Stimulated activated naive B cell treated with anti-CD40 and anti-IgM and Interleukin-4, amounts not matched to agents 10 μg/mL and 1 μg/mL and 100 μg/mL, for 72 hours (primary cell): ENCODE results near the gene SLC24A4.

Experiments
- ATAC-seq, 2 donors: fragments of 150-1000 bp; cut with Tn5 transposase; replicated peaks; 2 replicates each; pipeline ENCODE4 v1.10.0; 2021; ENCODE audit warnings: moderate library complexity in 1 of 2
- DNase-seq: peaks from one replicate; pipeline ENCODE4 v3.0.0; 2021
- H3K27ac Mint-ChIP-seq: one replicate; pipeline ENCODE4 v1.8.0; 2022; ENCODE audit warnings: mild to moderate bottlenecking, mixed read lengths
- H3K27me3 Mint-ChIP-seq, 2 donors: one replicate each; pipeline ENCODE4 v1.8.0; 2022; ENCODE audit warnings: mixed read lengths in 2 of 2
- H3K36me3 Mint-ChIP-seq, 2 donors: one replicate each; pipeline ENCODE4 v1.8.0; 2022; ENCODE audit warnings: mixed read lengths in 2 of 2, mild to moderate bottlenecking in 1 of 2
- H3K4me1 Mint-ChIP-seq, 2 donors: one replicate each; pipeline ENCODE4 v1.8.0; 2022; ENCODE audit warnings: mixed read lengths in 2 of 2, mild to moderate bottlenecking in 1 of 2
- H3K4me3 Mint-ChIP-seq, 2 donors: one replicate each; pipeline ENCODE4 v1.8.0; 2022; ENCODE audit warnings: mild to moderate bottlenecking in 2 of 2, mixed read lengths in 2 of 2, moderate library complexity in 1 of 2
- H3K9me3 Mint-ChIP-seq, 2 donors: one replicate each; pipeline ENCODE4 v1.8.0; 2022; ENCODE audit warnings: mixed read lengths in 2 of 2, mild to moderate bottlenecking in 1 of 2

The SLC24A4 gene

GRCh38 chr14:92516966-92517506 is 194.1 kb downstream of the SLC24A4 start:
- Mint-ChIP-seq H3K4me3 (no peak overlapping the region), H3K27me3 (no peaks in the 10 kb centered on the region), H3K4me1 (peaks cover 25 to 46% of the 10 kb centered on the region in 2 donors), H3K36me3 (peaks cover 8 to 11% of the 10 kb centered on the region in 2 donors), H3K9me3 (peaks cover 0 to 3% of the 10 kb centered on the region in 2 donors), H3K27ac (no peak overlapping the region)
- no peak for DNase-seq
- ATAC-seq: no peak

- ATAC-seq (no peak), DNase-seq (no peak)
- no peak overlapping the region for H3K4me3 Mint-ChIP-seq
- no peaks in the 10 kb centered on the region for H3K27me3 Mint-ChIP-seq
- peaks cover 8 to 11% of the 10 kb centered on the region in 2 donors for H3K36me3 Mint-ChIP-seq
- no peak overlapping the region for H3K27ac Mint-ChIP-seq
- H3K9me3 Mint-ChIP-seq: peaks cover 0 to 3% of the 10 kb centered on the region in 2 donors
- peaks cover 21 to 46% of the 10 kb centered on the region in 2 donors for H3K4me1 Mint-ChIP-seq
Observed at GRCh38 chr14:92517761-92518160, 194.8 kb downstream of the SLC24A4 start.

- Mint-ChIP-seq H3K4me3 (no peak overlapping the region), H3K36me3 (peaks cover 8 to 11% of the 10 kb centered on the region in 2 donors), H3K27ac (peak overlapping the region; percentile 22)
Observed at GRCh38 chr14:92519246-92520101, 196.5 kb downstream of the SLC24A4 start.

GRCh38 chr14:92520102-92521057 is 197.4 kb downstream of the SLC24A4 start:
- Mint-ChIP-seq H3K4me3 (no peak overlapping the region), H3K9me3 (peaks cover 0 to 3% of the 10 kb centered on the region in 2 donors)
- no peak for ATAC-seq

More at GRCh38 chr14:92519246-92520101, 196.5 kb downstream of the SLC24A4 start:
- Mint-ChIP-seq H3K27me3 (no peaks in the 10 kb centered on the region), H3K9me3 (peaks cover 0 to 3% of the 10 kb centered on the region in 2 donors), H3K4me1 (peaks cover 21 to 42% of the 10 kb centered on the region in 2 donors)
- ATAC-seq: no peak
- DNase-seq: no peak

GRCh38 chr14:92521058-92521415 is 198.1 kb downstream of the SLC24A4 start:
- DNase-seq: no peak
- no peaks in the 10 kb centered on the region for H3K27me3 Mint-ChIP-seq
- ATAC-seq: no peak
- H3K4me3 Mint-ChIP-seq: no peak overlapping the region
- H3K27ac Mint-ChIP-seq: no peak overlapping the region
- H3K4me1 Mint-ChIP-seq: peaks cover 19 to 28% of the 10 kb centered on the region in 2 donors
- H3K9me3 Mint-ChIP-seq: peaks cover 0 to 3% of the 10 kb centered on the region in 2 donors
- peaks cover 8 to 11% of the 10 kb centered on the region in 2 donors for H3K36me3 Mint-ChIP-seq

More at GRCh38 chr14:92520102-92521057, 197.4 kb downstream of the SLC24A4 start:
- no peak for DNase-seq
- H3K4me1 Mint-ChIP-seq: peaks cover 22 to 35% of the 10 kb centered on the region in 2 donors
- no peaks in the 10 kb centered on the region for H3K27me3 Mint-ChIP-seq
- no peak overlapping the region for H3K27ac Mint-ChIP-seq
- peaks cover 8 to 11% of the 10 kb centered on the region in 2 donors for H3K36me3 Mint-ChIP-seq

- DNase-seq (no peak), ATAC-seq (no peak)
- Mint-ChIP-seq H3K9me3 (peaks cover 0 to 3% of the 10 kb centered on the region in 2 donors), H3K4me1 (peaks cover 5 to 13% of the 10 kb centered on the region in 2 donors), H3K27ac (no peak overlapping the region), H3K36me3 (peaks cover 9 to 11% of the 10 kb centered on the region in 2 donors), H3K27me3 (no peaks in the 10 kb centered on the region), H3K4me3 (no peak overlapping the region)
Observed at GRCh38 chr14:92523752-92524151, 200.8 kb downstream of the SLC24A4 start.

- Mint-ChIP-seq H3K27ac (no peak overlapping the region), H3K4me1 (peaks cover 0 to 12% of the 10 kb centered on the region in 2 donors)
- ATAC-seq: peak in 1 of 2 donors; percentile 47
Observed at GRCh38 chr14:92524602-92525185, 201.7 kb downstream of the SLC24A4 start.

GRCh38 chr14:92525322-92526095 is 202.5 kb downstream of the SLC24A4 start:
- ATAC-seq: no peak
- Mint-ChIP-seq H3K4me3 (no peak overlapping the region), H3K36me3 (peaks cover 9 to 14% of the 10 kb centered on the region in 2 donors), H3K4me1 (peaks cover 5 to 16% of the 10 kb centered on the region in 2 donors), H3K27me3 (no peaks in the 10 kb centered on the region), H3K9me3 (peaks cover 0 to 3% of the 10 kb centered on the region in 2 donors), H3K27ac (no peak overlapping the region)
- no peak for DNase-seq

More at GRCh38 chr14:92524602-92525185, 201.7 kb downstream of the SLC24A4 start:
- Mint-ChIP-seq H3K27me3 (no peaks in the 10 kb centered on the region), H3K4me3 (no peak overlapping the region), H3K36me3 (peaks cover 9 to 11% of the 10 kb centered on the region in 2 donors), H3K9me3 (peaks cover 0 to 3% of the 10 kb centered on the region in 2 donors)
- DNase-seq: no peak

- H3K4me3 Mint-ChIP-seq: no peak overlapping the region
- H3K27me3 Mint-ChIP-seq: no peaks in the 10 kb centered on the region
- no peak overlapping the region for H3K27ac Mint-ChIP-seq
- H3K4me1 Mint-ChIP-seq: peaks cover 28 to 33% of the 10 kb centered on the region in 2 donors
- DNase-seq: no peak
- no peak for ATAC-seq
- H3K36me3 Mint-ChIP-seq: peaks cover 2 to 9% of the 10 kb centered on the region in 2 donors
- H3K9me3 Mint-ChIP-seq: no peaks in the 10 kb centered on the region
Observed at GRCh38 chr14:92527721-92528120, 204.8 kb downstream of the SLC24A4 start.

GRCh38 chr14:92528486-92529100 is 205.6 kb downstream of the SLC24A4 start:
- Mint-ChIP-seq H3K4me3 (no peak overlapping the region), H3K27me3 (no peaks in the 10 kb centered on the region), H3K27ac (no peak overlapping the region), H3K4me1 (peaks cover 28 to 33% of the 10 kb centered on the region in 2 donors), H3K9me3 (no peaks in the 10 kb centered on the region), H3K36me3 (peaks cover 2 to 9% of the 10 kb centered on the region in 2 donors)
- ATAC-seq (no peak), DNase-seq (no peak)

GRCh38 chr14:92529903-92530302 is 206.9 kb downstream of the SLC24A4 start:
- peaks cover 2 to 9% of the 10 kb centered on the region in 2 donors for H3K36me3 Mint-ChIP-seq
- DNase-seq (no peak), ATAC-seq (no peak)
- no peak overlapping the region for H3K4me3 Mint-ChIP-seq
- no peaks in the 10 kb centered on the region for H3K9me3 Mint-ChIP-seq
- peaks cover 30 to 36% of the 10 kb centered on the region in 2 donors for H3K4me1 Mint-ChIP-seq
- no peaks in the 10 kb centered on the region for H3K27me3 Mint-ChIP-seq
- H3K27ac Mint-ChIP-seq: peak overlapping the region; percentile 68

- peak; percentile 44 for DNase-seq
- no peaks in the 10 kb centered on the region for H3K27me3 Mint-ChIP-seq
- peaks cover 36 to 39% of the 10 kb centered on the region in 2 donors for H3K4me1 Mint-ChIP-seq
- no peaks in the 10 kb centered on the region for H3K9me3 Mint-ChIP-seq
- H3K27ac Mint-ChIP-seq: peak overlapping the region; percentile 87
- peak overlapping the region; percentile 38 to 60 for H3K4me3 Mint-ChIP-seq
- peak; percentile 89 to 91 for ATAC-seq
- peaks cover 2 to 9% of the 10 kb centered on the region in 2 donors for H3K36me3 Mint-ChIP-seq
Observed at GRCh38 chr14:92531106-92531873, 208.3 kb downstream of the SLC24A4 start.
